Endothelial cell of umbilical vein (primary cell): Measurements from ENCODE around the gene ACTN1. TPM values are rescaled to one million over a fixed set of nuclear protein-coding genes. Genes with fewer than 3 reads are reported as not detected.

Source experiments
- BruUV-seq: library from RNA; stranded (reverse); fragments of 400-500 nt; replicated peaks from 2 replicates; lab custom pipeline; 2021; lab: Mats Ljungman, UMichigan
- CTCF ChIA-PET: fragments of 300-600, 350-600 bp; sonication (Branson Sonifier 250); formaldehyde crosslinking; loops from one replicate; lab custom pipeline; 2021; ENCODE audit warnings: antibody characterized with exemption, inconsistent platforms; lab: Charles Lee
- POLR2A ChIA-PET: fragments of 300-600, 350-600 bp; sonication (Branson Sonifier 250); formaldehyde crosslinking; loops from one replicate; lab custom pipeline; 2021; ENCODE audit warnings: antibody characterized with exemption, inconsistent platforms; lab: Charles Lee
- DNase-seq: peaks from one replicate; pipeline ENCODE4 v3.0.0-alpha.2; 2011; ENCODE audit warnings: low read depth, low spot score
- FAIRE-seq: peaks from 2 replicates; lab custom pipeline; 2011; peaks lifted over from hg19 to GRCh38; lab: Jason Lieb, UNC
- H2AFZ ChIP-seq: 2 replicates; pipeline ENCODE4 v1.6.0; 2012; ENCODE audit warnings: low read depth, low read length, control low read depth, inconsistent platforms
- H3K27ac ChIP-seq: 2 replicates; pipeline ENCODE4 v1.5.1; 2011; ENCODE audit warnings: low read depth, mild to moderate bottlenecking, control low read depth, low read length, moderate library complexity; ENCODE audit not compliant: insufficient read depth
- H3K27me3 ChIP-seq, 2 experiments: 2 replicates each; pipeline versions ENCODE4 v1.6.0 to v1.6.1; 2011; ENCODE audit warnings: low read length in 2 of 2, mixed read lengths in 1 of 2; ENCODE audit not compliant: control insufficient read depth in 2 of 2, insufficient read depth in 2 of 2
- H3K36me3 ChIP-seq, 2 experiments: 2 replicates in 1 of 2; 3 replicates in 1 of 2; pipeline ENCODE4 v1.5.1; 2011; ENCODE audit warnings: low read length in 2 of 2, mild to moderate bottlenecking in 1 of 2, moderate library complexity in 1 of 2; ENCODE audit not compliant: control insufficient read depth in 2 of 2, insufficient read depth in 2 of 2; ENCODE audit errors: extremely low read depth in 1 of 2
- H3K4me1 ChIP-seq: 3 replicates; pipeline ENCODE4 v1.5.1; 2011; ENCODE audit warnings: mild to moderate bottlenecking, low read length; ENCODE audit not compliant: control insufficient read depth, insufficient read depth; ENCODE audit errors: extremely low read depth
- H3K4me2 ChIP-seq: 2 replicates; pipeline ENCODE4 v1.6.1; 2011; ENCODE audit warnings: low read length, control low read depth, mixed read lengths; ENCODE audit not compliant: insufficient read depth
- H3K4me3 ChIP-seq, 3 experiments: fragments of 200-600 bp in 1 of 3; sonication (generic), shearing (Covaris generic) in 1 of 3; replicated peaks in 1 of 3; 2 replicates each; pipeline ENCODE4 v1.5.1; 2011 to 2016; ENCODE audit warnings: control low read depth in 3 of 3, low read length in 3 of 3, mild to moderate bottlenecking in 2 of 3, inconsistent platforms in 1 of 3, low read depth in 1 of 3, moderate library complexity in 1 of 3; ENCODE audit not compliant: insufficient read depth in 1 of 3
- H3K79me2 ChIP-seq: 2 replicates; pipeline ENCODE4 v1.6.0; 2012; ENCODE audit warnings: low read length, inconsistent platforms; ENCODE audit not compliant: control insufficient read depth, insufficient read depth
- H3K9ac ChIP-seq: replicated peaks from 2 replicates; pipeline ENCODE3; 2011; ENCODE audit warnings: low read length, control low read depth; ENCODE audit not compliant: insufficient read depth; ENCODE audit errors: extremely low read depth
- H3K9me1 ChIP-seq: replicated peaks from 3 replicates; pipeline ENCODE4 v1.6.0; 2011; ENCODE audit warnings: mild to moderate bottlenecking, low read length; ENCODE audit not compliant: control insufficient read depth, insufficient read depth; ENCODE audit errors: extremely low read depth
- H3K9me3 ChIP-seq: replicated peaks from 2 replicates; pipeline ENCODE4 v1.5.1; 2012; ENCODE audit warnings: low read length, inconsistent platforms; ENCODE audit not compliant: control insufficient read depth, insufficient read depth
- H4K20me1 ChIP-seq: replicated peaks from 2 replicates; pipeline ENCODE3; 2011; ENCODE audit warnings: mild to moderate bottlenecking, low read length; ENCODE audit not compliant: control insufficient read depth, insufficient read depth; ENCODE audit errors: extremely low read depth
- EZH2 ChIP-seq: IDR thresholded peaks from 2 replicates; pipeline ENCODE4 v1.6.1; 2012; ENCODE audit warnings: borderline replicate concordance, low read depth, mild to moderate bottlenecking, moderate library complexity, low read length, inconsistent platforms; ENCODE audit not compliant: severe bottlenecking
- FOS ChIP-seq: IDR thresholded peaks from 2 replicates; pipeline ENCODE4 v1.6.1; 2011; ENCODE audit warnings: mild to moderate bottlenecking, low read length, moderate library complexity, borderline replicate concordance; ENCODE audit not compliant: insufficient read depth
- JUN ChIP-seq: IDR thresholded peaks from 2 replicates; pipeline ENCODE4 v1.6.1; 2011; ENCODE audit warnings: borderline replicate concordance, low read depth; ENCODE audit not compliant: insufficient read length, insufficient read depth
- MAX ChIP-seq: IDR thresholded peaks from 2 replicates; pipeline ENCODE4 v1.6.1; 2011; ENCODE audit not compliant: insufficient read depth, insufficient read length
- MYC ChIP-seq: IDR thresholded peaks from one replicate; pipeline ENCODE4 v1.6.1; 2011; ENCODE audit warnings: mild to moderate bottlenecking, low read depth, low read length
- POLR2A ChIP-seq: IDR thresholded peaks from 2 replicates; pipeline ENCODE4 v1.6.1; 2012; ENCODE audit warnings: low read depth, mild to moderate bottlenecking, control low read depth, low read length
- dilution Hi-C: fragments of 300-500 bp; cut with MboI; formaldehyde crosslinking; loops from one replicate; pipeline ENCODE4 v1.15.0; 2019; ENCODE audit warnings: low sequenced_read_pairs; ENCODE audit not compliant: extremely low pct_ligation_motif_present
- intact Hi-C: fragments of 100-400 bp; cut with micrococcal nuclease; formaldehyde crosslinking; loops from one replicate; pipeline ENCODE4 v1.10.0; 2022
- polyA plus RNA-seq, 4 experiments: library from polyadenylated mRNA; depleted of rRNA in 3 of 4; stranded (reverse) in 3 of 4; unstranded in 1 of 4; fragments of >200 nt; gene quantifications; 2 replicates each; pipeline versions ENCODE4 v1.2.1 to v1.2.3, GENCODE V29; 2011 to 2012; ENCODE audit warnings: missing spikeins in 1 of 4
- total RNA-seq: library from RNA; stranded (reverse); gene quantifications from 2 replicates; pipeline ENCODE4 v1.2.3, GENCODE V29; 2021
- TF ChIP-seq, protein P1 (sequence below), 2 donors: IDR thresholded peaks; 1 replicate in 1 of 2; 2 replicates in 1 of 2; pipeline ENCODE4 v1.5.1; 2011; ENCODE audit warnings: low read length in 2 of 2, mild to moderate bottlenecking in 2 of 2, moderate library complexity in 2 of 2, control low read depth in 1 of 2, inconsistent platforms in 1 of 2, low read depth in 1 of 2; ENCODE audit not compliant: insufficient read depth in 1 of 2; ENCODE audit errors: extremely low read depth in 1 of 2

ACTN1 gene
- total and polyA plus RNA-seq, 2 donors (not counting 3 experiments of a cell fraction or from before 2014, with no cell fraction given) = 442 to 463 TPM

GRCh38 chr14:68910540-68910939 lies 68.6 kb downstream of the ACTN1 start:
- peaks cover 67% of the 10 kb centered on the region for H3K79me2 ChIP-seq
- H3K4me1 ChIP-seq = no peaks in the 10 kb centered on the region
- H3K27ac ChIP-seq = no peak overlapping the region
- H3K36me3 ChIP-seq = peaks cover 41 to 52% of the 10 kb centered on the region in 2 experiments
- no peak overlapping the region for H3K4me3 ChIP-seq
- H3K9me1 ChIP-seq = no peaks in the 10 kb centered on the region
- intact Hi-C loops = loop anchor here (2.0 kb wide), 1 partner anchor 58 kb away; no protein-coding TSS in a partner anchor
- H2AFZ ChIP-seq = no peak overlapping the region
- no peak overlapping the region for H3K4me2 ChIP-seq
- no peaks in the 10 kb centered on the region for H3K9me3 ChIP-seq
- CTCF ChIA-PET = interaction anchor here (1.0 to 5.1 kb wide), 15 partner anchors 15 to 197 kb away, joined by 3 to 38 read pairs (median 11); partner anchors contain the start of gene ACTN1
- BruUV-seq = no TSS peak
- H4K20me1 ChIP-seq = peaks cover 4% of the 10 kb centered on the region
- no peaks in the 10 kb centered on the region for H3K27me3 ChIP-seq
- no peak for FAIRE-seq
- no peak overlapping the region for H3K9ac ChIP-seq
- no peak for DNase-seq
- no peak for TF ChIP-seq FOS
- no peak for TF ChIP-seq MAX
- no peak for TF ChIP-seq JUN
- TF ChIP-seq MYC = no peak
- TF ChIP-seq POLR2A = no peak
- TF ChIP-seq, protein P1, sequence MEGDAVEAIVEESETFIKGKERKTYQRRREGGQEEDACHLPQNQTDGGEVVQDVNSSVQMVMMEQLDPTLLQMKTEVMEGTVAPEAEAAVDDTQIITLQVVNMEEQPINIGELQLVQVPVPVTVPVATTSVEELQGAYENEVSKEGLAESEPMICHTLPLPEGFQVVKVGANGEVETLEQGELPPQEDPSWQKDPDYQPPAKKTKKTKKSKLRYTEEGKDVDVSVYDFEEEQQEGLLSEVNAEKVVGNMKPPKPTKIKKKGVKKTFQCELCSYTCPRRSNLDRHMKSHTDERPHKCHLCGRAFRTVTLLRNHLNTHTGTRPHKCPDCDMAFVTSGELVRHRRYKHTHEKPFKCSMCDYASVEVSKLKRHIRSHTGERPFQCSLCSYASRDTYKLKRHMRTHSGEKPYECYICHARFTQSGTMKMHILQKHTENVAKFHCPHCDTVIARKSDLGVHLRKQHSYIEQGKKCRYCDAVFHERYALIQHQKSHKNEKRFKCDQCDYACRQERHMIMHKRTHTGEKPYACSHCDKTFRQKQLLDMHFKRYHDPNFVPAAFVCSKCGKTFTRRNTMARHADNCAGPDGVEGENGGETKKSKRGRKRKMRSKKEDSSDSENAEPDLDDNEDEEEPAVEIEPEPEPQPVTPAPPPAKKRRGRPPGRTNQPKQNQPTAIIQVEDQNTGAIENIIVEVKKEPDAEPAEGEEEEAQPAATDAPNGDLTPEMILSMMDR (IDR thresholded peaks at IDR 0.05; ENCODE audit: extremely low read depth in 1 of 2, insufficient read depth in 1 of 2, low read depth in 1 of 2, low read length in 2 of 2) = no peak
- no peak for TF ChIP-seq EZH2
- POLR2A ChIA-PET = interaction anchor here (1.3 kb wide), 1 partner anchor 67 kb away, joined by 5 read pairs; no protein-coding TSS in a partner anchor
- dilution Hi-C loops = no loop called here
